HuH-7.5 (cell line): ENCODE results near the gene NGEF.

Source experiments
- DNase-seq: peaks from one replicate; pipeline ENCODE4 v3.0.0; 2011; ENCODE audit warnings: low spot score

The NGEF gene

DNA sequence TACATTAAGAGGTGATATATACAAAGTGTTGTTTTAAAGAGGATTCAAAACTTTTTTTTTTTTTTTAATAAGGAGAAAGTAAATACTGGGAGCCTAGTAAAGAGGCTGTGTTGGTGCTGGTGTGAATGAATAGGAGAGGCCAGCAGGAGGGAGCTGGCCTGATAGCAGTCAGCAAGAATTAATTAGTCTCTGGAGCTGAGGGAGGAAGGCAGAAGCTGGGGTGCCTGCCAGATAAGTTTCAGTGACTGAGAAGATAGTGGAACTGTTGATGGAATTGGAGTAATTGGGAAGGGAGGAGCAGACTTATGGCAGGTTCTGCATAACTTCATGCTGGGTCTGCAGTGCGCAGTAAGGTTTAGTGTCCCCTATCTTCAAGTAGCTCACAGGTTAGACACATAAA is 179.2 kb downstream of the NGEF start:
- no peak for DNase-seq

DNA sequence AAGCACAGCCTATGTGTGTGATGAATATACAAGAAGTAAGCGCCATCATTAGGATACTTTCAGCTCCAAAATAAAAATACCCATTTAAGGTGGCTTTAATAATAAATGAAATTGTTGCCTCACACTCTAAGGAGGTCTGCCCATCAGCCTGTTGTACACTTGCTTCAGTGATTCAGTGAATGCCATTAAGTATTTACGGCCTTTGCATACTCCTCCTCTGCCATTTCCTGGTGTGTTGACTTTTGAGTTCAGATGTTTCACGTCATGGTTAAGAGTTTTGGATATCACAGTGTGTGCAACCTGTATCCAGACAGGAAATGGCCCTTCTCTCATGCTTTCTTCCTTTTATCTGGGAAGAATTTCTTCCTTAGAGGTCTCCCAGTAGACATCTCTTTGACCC is 181.6 kb downstream of the NGEF start:
- DNase-seq, result no peak

DNA sequence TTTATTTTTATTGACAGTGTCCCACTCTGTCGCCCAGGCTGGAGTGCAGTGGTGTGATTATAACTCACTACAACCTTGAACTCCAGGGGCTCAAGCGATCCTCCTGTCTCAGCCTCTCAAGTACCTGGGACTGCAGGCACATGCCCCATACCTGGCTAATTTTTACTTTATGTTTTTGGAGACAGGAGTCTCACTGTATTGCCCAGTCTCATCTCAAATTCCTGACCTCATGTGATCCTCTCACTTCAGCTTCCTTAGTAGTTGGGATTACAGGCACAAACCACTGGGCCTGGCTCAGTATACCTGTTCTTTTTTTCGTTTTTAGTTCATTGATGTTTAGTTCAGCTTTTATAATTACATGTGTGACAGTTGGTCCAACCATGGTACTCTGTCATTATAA is 183.1 kb downstream of the NGEF start:
- DNase-seq, result no peak
